ENCODE measurements around the gene ACP7.
"Not testable (repeated sequence)": the region's sequence is repeated elsewhere in the genome, so short reads cannot be mapped to it uniquely, and the experiment has no call there.

ACP7 gene

GRCh38 chr19:39083983-39084731 is at the start of gene ACP7:
ACP7 (plus strand) TSS chr19:39084368; CDS start chr19:39085270, 902 bp downstream.
- no peak for DNase-seq

- DNase-seq = no peak
Measured at GRCh38 chr19:39036581-39036980, 47.6 kb upstream of the ACP7 start.

- no peak for DNase-seq
Measured at GRCh38 chr19:39037194-39037593, 47.0 kb upstream of the ACP7 start.

GRCh38 chr19:39038098-39038497 is 46.1 kb upstream of the ACP7 start:
- peak; percentile 39 for DNase-seq

- DNase-seq = no peak
Measured at GRCh38 chr19:39045506-39045905, 38.7 kb upstream of the ACP7 start.

- no peak for DNase-seq
Measured at GRCh38 chr19:39046037-39046821, 37.9 kb upstream of the ACP7 start.

GRCh38 chr19:39047073-39047472 is 37.1 kb upstream of the ACP7 start:
- DNase-seq = no peak

GRCh38 chr19:39052243-39052746 is 31.9 kb upstream of the ACP7 start:
- DNase-seq = no peak

GRCh38 chr19:39052846-39053245 is 31.3 kb upstream of the ACP7 start:
- DNase-seq = no peak

- DNase-seq = no peak
Measured at GRCh38 chr19:39053276-39054090, 30.7 kb upstream of the ACP7 start.

GRCh38 chr19:39054091-39054470 is 30.1 kb upstream of the ACP7 start:
- DNase-seq = no peak

GRCh38 chr19:39057615-39058014 is 26.6 kb upstream of the ACP7 start:
- no peak for DNase-seq

GRCh38 chr19:39059302-39059701 is 24.9 kb upstream of the ACP7 start:
- DNase-seq = no peak

GRCh38 chr19:39060171-39060570 is 24.0 kb upstream of the ACP7 start:
- DNase-seq = no peak

- DNase-seq = no peak
Measured at GRCh38 chr19:39064405-39064804, 19.8 kb upstream of the ACP7 start.

- no peak for DNase-seq
Measured at GRCh38 chr19:39065928-39066327, 18.2 kb upstream of the ACP7 start.

- no peak for DNase-seq
Measured at GRCh38 chr19:39067104-39067503, 17.1 kb upstream of the ACP7 start.

GRCh38 chr19:39068259-39068658 is 15.9 kb upstream of the ACP7 start:
- DNase-seq = not testable (repeated sequence)

GRCh38 chr19:39070888-39071287 is 13.3 kb upstream of the ACP7 start:
- no peak for DNase-seq

GRCh38 chr19:39074205-39074692 is 9.9 kb upstream of the ACP7 start:
- DNase-seq = no peak

GRCh38 chr19:39074942-39075341 is 9.2 kb upstream of the ACP7 start:
- no peak for DNase-seq

GRCh38 chr19:39077323-39077722 is 6.8 kb upstream of the ACP7 start:
- DNase-seq = no peak
